ENCODE results near the gene TMEM131L. TPM values are rescaled to one million over a fixed set of nuclear protein-coding genes. Genes with fewer than 3 reads are reported as not detected.

The TMEM131L gene
- total and polyA plus RNA-seq, 2 donors (not counting 3 experiments of a cell fraction or from before 2014, with no cell fraction given) = 7.7 to 21.2 TPM

DNA sequence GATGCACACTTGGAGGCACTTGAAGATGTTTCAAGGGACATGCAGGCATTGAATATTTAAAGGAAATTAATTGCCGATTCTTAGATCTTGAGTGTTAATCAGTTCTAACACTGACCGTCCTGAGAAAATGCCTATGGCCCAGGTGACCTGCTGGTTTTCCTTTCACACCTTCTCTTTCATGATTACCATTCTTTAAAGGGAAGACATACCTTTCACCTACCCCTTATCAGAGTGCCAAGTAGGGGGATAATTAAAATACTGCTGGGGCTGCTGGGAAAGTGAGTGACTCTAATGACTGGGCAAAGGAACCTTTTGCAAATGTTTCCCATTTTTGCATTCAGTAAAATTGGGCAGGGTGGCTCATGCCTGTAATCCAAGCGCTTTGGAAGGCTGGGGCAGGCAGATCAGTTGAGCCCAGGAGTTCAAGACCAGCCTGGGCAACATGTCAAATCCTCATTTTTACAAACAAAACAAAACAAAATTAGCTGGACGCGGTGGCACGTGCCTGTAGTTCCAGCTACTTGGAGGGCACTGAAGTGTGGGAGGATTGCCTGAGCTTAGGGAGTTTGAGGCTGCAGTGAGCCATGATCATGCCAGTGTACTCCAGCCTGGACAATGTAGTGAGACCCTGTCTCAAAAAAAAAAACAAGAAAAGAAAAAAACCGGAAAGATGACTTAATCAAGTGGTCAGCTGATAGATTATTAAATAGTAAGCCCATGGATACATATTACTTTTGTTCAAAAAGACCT lies 44.3 kb downstream of the TMEM131L start:
- CTCF ChIA-PET = no interaction called here
- no peaks in the 10 kb centered on the region for H3K27me3 ChIP-seq (ENCODE audit: control insufficient read depth in 2 of 2, insufficient read depth in 2 of 2, low read length in 2 of 2)
- POLR2A ChIA-PET = no interaction called here
- TF ChIP-seq, protein P1, sequence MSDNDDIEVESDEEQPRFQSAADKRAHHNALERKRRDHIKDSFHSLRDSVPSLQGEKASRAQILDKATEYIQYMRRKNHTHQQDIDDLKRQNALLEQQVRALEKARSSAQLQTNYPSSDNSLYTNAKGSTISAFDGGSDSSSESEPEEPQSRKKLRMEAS (IDR thresholded peaks at IDR 0.05; ENCODE audit: insufficient read depth, insufficient read length) = no peak
- no peak for TF ChIP-seq POLR2A (IDR thresholded peaks at IDR 0.05; ENCODE audit: low read depth, low read length)
- TF ChIP-seq GATA2 (IDR thresholded peaks at IDR 0.05; ENCODE audit: insufficient read depth, insufficient read length, low read depth, low read length) = no peak
- no peaks in the 10 kb centered on the region for H3K9me1 ChIP-seq (replicated peaks; ENCODE audit: control insufficient read depth, extremely low read depth, insufficient read depth, low read length)
- no peaks in the 10 kb centered on the region for H4K20me1 ChIP-seq (replicated peaks; ENCODE audit: control insufficient read depth, extremely low read depth, insufficient read depth, low read length)
- no peaks in the 10 kb centered on the region for H3K9me3 ChIP-seq (replicated peaks; ENCODE audit: control insufficient read depth, insufficient read depth, low read length)
- FAIRE-seq (no peak), DNase-seq (ENCODE audit: low read depth, low spot score) (no peak)
- no peaks in the 10 kb centered on the region for H3K36me3 ChIP-seq (ENCODE audit: control insufficient read depth in 2 of 2, extremely low read depth in 1 of 2, insufficient read depth in 2 of 2, low read length in 2 of 2)
- H3K4me3 ChIP-seq (replicated peaks in 1 of 3; ENCODE audit: insufficient read depth in 1 of 3, low read depth in 1 of 3, low read length in 3 of 3) = no peak overlapping the region
- H3K4me2 ChIP-seq (ENCODE audit: insufficient read depth, low read length) = no peak overlapping the region
- H3K79me2 ChIP-seq (ENCODE audit: control insufficient read depth, insufficient read depth, low read length) = peaks cover 7% of the 10 kb centered on the region
- dilution Hi-C loops (cut with MboI; ENCODE audit: extremely low pct_ligation_motif_present, low sequenced_read_pairs) (no loop called here), intact Hi-C loops (cut with micrococcal nuclease) (no loop called here)
- H3K9ac ChIP-seq (replicated peaks; ENCODE audit: extremely low read depth, insufficient read depth, low read length) = no peak overlapping the region
- no peak overlapping the region for H2AFZ ChIP-seq (ENCODE audit: low read depth, low read length)
- no peak overlapping the region for H3K27ac ChIP-seq (ENCODE audit: insufficient read depth, low read depth, low read length)
- H3K4me1 ChIP-seq (ENCODE audit: control insufficient read depth, extremely low read depth, insufficient read depth, low read length) = peaks cover 18% of the 10 kb centered on the region
- BruUV-seq (replicated peaks) = no TSS peak

DNA sequence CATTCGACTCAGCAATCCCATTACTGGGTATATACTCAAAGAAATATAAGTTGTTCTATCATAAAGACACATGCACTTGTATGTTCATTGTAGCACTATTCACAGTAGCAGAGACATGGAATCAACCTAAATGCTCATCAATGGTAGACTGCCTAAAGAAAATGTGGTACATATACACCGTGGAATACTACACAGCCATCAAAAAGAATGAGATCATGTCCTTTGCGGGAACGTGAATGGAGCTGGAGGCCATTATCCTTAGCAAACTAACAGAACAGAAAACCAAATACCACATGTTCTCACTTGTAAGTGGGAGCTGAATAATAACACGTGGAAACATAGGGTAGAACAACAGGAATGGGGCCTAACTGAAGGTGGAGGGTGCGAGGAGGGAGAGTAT lies 44.9 kb downstream of the TMEM131L start:
- intact Hi-C loops (cut with micrococcal nuclease) = no loop called here
- Histone ChIP-seq H3K9me1 (replicated peaks; ENCODE audit: control insufficient read depth, extremely low read depth, insufficient read depth, low read length) (no peaks in the 10 kb centered on the region), H3K9ac (replicated peaks; ENCODE audit: extremely low read depth, insufficient read depth, low read length) (no peak overlapping the region), H4K20me1 (replicated peaks; ENCODE audit: control insufficient read depth, extremely low read depth, insufficient read depth, low read length) (no peaks in the 10 kb centered on the region), H3K9me3 (replicated peaks; ENCODE audit: control insufficient read depth, insufficient read depth, low read length) (no peaks in the 10 kb centered on the region), H3K4me1 (ENCODE audit: control insufficient read depth, extremely low read depth, insufficient read depth, low read length) (peaks cover 18% of the 10 kb centered on the region), H3K27ac (ENCODE audit: insufficient read depth, low read depth, low read length) (no peak overlapping the region), H3K79me2 (ENCODE audit: control insufficient read depth, insufficient read depth, low read length) (peaks cover 7% of the 10 kb centered on the region), H3K36me3 (ENCODE audit: control insufficient read depth in 2 of 2, extremely low read depth in 1 of 2, insufficient read depth in 2 of 2, low read length in 2 of 2) (no peaks in the 10 kb centered on the region), H3K4me3 (replicated peaks in 1 of 3; ENCODE audit: insufficient read depth in 1 of 3, low read depth in 1 of 3, low read length in 3 of 3) (no peak overlapping the region), H3K27me3 (ENCODE audit: control insufficient read depth in 2 of 2, insufficient read depth in 2 of 2, low read length in 2 of 2) (no peaks in the 10 kb centered on the region), H3K4me2 (ENCODE audit: insufficient read depth, low read length) (no peak overlapping the region), H2AFZ (ENCODE audit: low read depth, low read length) (no peak overlapping the region)
- DNase-seq (ENCODE audit: low read depth, low spot score) (no peak), FAIRE-seq (no peak)
- CTCF ChIA-PET = no interaction called here
- no TSS peak for BruUV-seq (replicated peaks)
- no peak for TF ChIP-seq MYC (IDR thresholded peaks at IDR 0.05; ENCODE audit: low read depth, low read length)
- TF ChIP-seq, protein P2, sequence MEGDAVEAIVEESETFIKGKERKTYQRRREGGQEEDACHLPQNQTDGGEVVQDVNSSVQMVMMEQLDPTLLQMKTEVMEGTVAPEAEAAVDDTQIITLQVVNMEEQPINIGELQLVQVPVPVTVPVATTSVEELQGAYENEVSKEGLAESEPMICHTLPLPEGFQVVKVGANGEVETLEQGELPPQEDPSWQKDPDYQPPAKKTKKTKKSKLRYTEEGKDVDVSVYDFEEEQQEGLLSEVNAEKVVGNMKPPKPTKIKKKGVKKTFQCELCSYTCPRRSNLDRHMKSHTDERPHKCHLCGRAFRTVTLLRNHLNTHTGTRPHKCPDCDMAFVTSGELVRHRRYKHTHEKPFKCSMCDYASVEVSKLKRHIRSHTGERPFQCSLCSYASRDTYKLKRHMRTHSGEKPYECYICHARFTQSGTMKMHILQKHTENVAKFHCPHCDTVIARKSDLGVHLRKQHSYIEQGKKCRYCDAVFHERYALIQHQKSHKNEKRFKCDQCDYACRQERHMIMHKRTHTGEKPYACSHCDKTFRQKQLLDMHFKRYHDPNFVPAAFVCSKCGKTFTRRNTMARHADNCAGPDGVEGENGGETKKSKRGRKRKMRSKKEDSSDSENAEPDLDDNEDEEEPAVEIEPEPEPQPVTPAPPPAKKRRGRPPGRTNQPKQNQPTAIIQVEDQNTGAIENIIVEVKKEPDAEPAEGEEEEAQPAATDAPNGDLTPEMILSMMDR (IDR thresholded peaks at IDR 0.05; ENCODE audit: extremely low read depth in 1 of 2, insufficient read depth in 1 of 2, low read depth in 1 of 2, low read length in 2 of 2) = no peak
- TF ChIP-seq FOS (IDR thresholded peaks at IDR 0.05; ENCODE audit: borderline replicate concordance, insufficient read depth, low read length) = no peak
- no peak for TF ChIP-seq POLR2A (IDR thresholded peaks at IDR 0.05; ENCODE audit: low read depth, low read length)
- TF ChIP-seq GATA2 (IDR thresholded peaks at IDR 0.05; ENCODE audit: insufficient read depth, insufficient read length, low read depth, low read length) = no peak
- TF ChIP-seq JUN (IDR thresholded peaks at IDR 0.05; ENCODE audit: borderline replicate concordance, insufficient read depth, insufficient read length, low read depth) = no peak
- dilution Hi-C loops (cut with MboI; ENCODE audit: extremely low pct_ligation_motif_present, low sequenced_read_pairs) = no loop called here
- POLR2A ChIA-PET = no interaction called here

Measured in endothelial cell of umbilical vein (primary cell).